ENCODE data around the gene SIAH3.

Gene SIAH3

DNA sequence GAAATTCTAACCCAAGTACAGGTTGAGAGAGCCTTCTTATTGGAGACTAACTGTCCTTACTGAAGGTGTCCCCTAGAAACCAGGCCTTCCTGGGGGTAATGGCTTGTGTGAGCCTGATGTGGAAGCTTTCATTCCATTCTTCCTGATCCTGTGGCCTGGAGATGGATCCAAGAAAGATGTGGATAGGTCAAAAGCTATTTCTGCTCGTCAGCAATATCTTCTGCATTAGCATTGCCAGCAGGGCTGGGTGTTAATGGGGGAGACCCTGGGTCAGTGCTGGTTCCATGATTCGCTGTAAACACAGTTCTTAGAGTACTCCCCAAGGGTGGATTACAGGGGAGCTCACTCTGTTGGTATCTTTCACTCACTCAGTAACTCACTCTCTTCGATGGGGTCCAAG is 106.6 kb downstream of the SIAH3 start:
- DNase-seq (ENCODE audit: low read depth in 4 of 4, low spot score in 1 of 4) = no peak

DNA sequence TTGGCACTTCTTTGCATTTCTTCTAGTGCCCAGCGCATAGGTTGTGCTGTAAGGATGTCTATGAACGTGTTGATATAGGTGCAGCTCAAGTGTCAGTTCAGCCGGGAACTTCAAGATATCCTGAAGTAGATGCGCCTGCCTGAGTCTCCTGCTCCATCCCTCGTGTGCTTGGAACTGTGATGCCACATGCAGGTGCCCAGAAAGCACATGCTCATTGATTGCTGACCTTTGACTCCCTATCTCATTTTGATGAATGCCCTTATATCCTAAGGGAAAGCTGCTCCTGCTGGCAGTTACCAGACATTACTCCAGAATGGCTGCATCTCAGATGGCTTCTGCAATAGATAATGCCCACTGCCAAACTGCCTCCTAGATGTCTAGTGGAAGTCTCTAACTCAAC is 108.6 kb downstream of the SIAH3 start:
- no peak for DNase-seq (ENCODE audit: low read depth in 4 of 4, low spot score in 1 of 4)

DNA sequence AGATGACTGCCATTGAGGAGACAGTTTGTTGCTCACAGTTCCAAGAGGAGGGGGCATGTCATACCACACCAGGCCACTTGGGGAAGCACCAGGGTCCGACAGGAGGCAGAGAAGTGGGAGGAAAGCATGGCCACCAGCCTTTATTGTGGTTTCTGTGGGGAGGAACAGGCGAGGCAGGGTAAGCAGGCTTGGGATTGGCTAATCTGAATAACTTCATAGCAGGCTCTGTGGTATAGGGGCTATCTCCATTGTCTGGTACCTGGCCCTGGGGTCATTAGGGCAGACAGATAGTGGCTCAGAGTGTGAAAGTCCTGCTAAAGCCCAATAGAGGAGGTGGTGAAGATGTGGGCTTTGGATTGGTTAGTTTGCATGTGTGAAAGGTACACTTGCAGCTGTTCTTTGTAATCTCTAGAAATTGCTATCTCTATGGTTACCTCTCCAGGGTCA is 114.0 kb downstream of the SIAH3 start:
- DNase-seq (ENCODE audit: low read depth in 4 of 4, low spot score in 1 of 4) = peak in 1 of 4 experiments; percentile 7

DNA sequence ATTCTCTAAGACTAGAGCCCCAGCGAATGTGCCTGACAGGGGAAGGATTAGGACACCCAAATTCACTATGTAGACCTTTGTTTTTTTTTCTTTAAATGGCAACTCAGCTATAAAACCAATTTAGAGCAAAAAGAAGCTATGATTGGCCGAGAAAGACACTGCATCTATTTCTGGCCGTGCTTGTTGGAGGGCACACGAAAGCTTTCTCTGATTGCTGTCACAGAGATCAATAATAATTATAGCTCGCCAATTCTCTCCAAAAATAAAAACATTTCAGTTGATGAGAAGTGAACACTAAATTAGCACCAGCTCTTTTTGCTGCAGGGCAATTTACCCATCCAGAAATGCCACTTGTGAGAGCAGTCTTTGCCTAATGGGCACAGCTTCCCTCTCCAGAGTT is 118.2 kb downstream of the SIAH3 start:
- DNase-seq (ENCODE audit: low read depth in 4 of 4, low spot score in 1 of 4) = no peak

DNA sequence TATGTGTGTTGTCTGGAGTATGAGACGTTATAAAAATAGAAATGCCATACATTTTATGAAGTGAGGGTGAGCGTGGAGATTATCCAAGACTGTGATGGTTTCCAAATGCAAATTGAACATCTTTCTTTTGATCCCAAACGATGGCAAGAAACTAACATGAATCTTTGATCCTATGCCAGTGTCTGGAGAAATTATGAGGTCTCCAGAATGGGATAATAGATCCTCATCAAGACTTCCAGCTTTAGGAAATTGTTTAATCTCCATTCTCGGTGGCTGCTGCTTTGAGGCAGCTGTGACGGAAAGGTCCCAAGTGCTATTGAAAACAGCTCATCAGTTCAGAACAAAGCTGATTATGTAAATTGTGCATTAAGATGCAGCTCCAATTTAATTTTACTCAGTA is 118.6 kb downstream of the SIAH3 start:
- no peak for DNase-seq (ENCODE audit: low read depth in 4 of 4, low spot score in 1 of 4)

DNA sequence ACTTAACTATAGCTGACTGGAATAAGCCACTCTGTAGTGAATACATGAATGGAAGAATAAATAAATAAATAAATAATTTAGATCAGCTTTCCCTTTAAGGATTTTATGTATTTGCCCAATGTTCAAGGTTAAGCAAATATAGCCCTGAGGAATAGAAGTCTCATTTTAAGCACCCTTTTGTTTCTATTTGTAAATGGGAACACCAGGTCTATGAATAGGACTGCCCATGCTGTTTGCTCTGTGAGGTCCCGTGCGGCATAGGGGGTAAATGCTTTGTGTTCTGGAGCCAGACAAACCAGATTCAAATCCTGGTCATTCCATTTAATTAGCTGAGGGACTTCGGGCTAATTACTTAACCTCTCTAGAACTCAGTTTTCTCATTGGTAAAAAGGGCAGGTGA is 120.1 kb downstream of the SIAH3 start:
- DNase-seq (ENCODE audit: low read depth in 4 of 4, low spot score in 1 of 4) = no peak

DNA sequence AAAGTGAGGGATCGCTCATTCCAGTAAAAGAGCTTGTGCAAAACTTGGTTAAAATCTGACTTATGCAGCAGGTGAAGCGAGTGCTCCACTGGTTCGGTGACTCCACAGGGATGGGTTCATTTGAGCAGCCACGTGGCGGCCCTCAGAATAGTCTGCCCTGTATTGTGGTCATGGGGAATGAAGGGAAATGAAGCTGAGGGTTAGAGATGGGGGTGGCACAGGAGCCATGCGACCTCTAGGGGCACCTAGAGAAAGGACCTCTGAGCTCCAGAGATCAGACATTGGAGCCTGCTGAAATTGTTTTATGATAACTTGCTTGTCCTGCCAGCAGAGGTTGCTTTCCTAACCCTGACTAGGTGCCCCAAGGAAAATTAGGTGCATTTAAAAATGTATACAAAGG is 122.8 kb downstream of the SIAH3 start:
- DNase-seq (ENCODE audit: low read depth in 4 of 4, low spot score in 1 of 4) = no peak
